HUDEP-2 (cell line): ENCODE data around the gene PHF11.
A peak's percentile ranks its signal among the peaks of the same experiment; 100 is the strongest.
"Not testable (repeated sequence)": the region's sequence is repeated elsewhere in the genome, so short reads cannot be mapped to it uniquely, and the experiment has no call there.

Source experiments
- DNase-seq, 76 experiments: peaks; one replicate each; lab custom pipeline; 2025; ENCODE audit not compliant: unreplicated experiment in 76 of 76; lab: John Stamatoyannopoulos, UW

PHF11 gene

GRCh38 chr13:49543656-49544055 lies 47.9 kb downstream of the PHF11 start:
- DNase-seq, result no peak

GRCh38 chr13:49545661-49546060 lies 49.9 kb downstream of the PHF11 start:
- DNase-seq, result no peak

- DNase-seq, result no peak
Observed at GRCh38 chr13:49546561-49546960, 50.8 kb downstream of the PHF11 start.

GRCh38 chr13:49549289-49549688 lies 53.5 kb downstream of the PHF11 start:
- no peak for DNase-seq

- DNase-seq, result no peak
Observed at GRCh38 chr13:49550942-49551644, 55.3 kb downstream of the PHF11 start.

- no peak for DNase-seq
Observed at GRCh38 chr13:49553888-49554287, 58.1 kb downstream of the PHF11 start.

GRCh38 chr13:49554387-49554786 lies 58.6 kb downstream of the PHF11 start:
- DNase-seq, result no peak

GRCh38 chr13:49559006-49559405 lies 63.3 kb downstream of the PHF11 start:
- no peak for DNase-seq

GRCh38 chr13:49560270-49561061 lies 64.7 kb downstream of the PHF11 start:
- DNase-seq, result no peak

GRCh38 chr13:49561062-49561410 lies 65.3 kb downstream of the PHF11 start:
- no peak for DNase-seq

- no peak for DNase-seq
Observed at GRCh38 chr13:49563516-49563915, 67.8 kb downstream of the PHF11 start.

- DNase-seq, result not testable (repeated sequence)
Observed at GRCh38 chr13:49565461-49565860, 69.7 kb downstream of the PHF11 start.

GRCh38 chr13:49566461-49566860 lies 70.7 kb downstream of the PHF11 start:
- DNase-seq, result no peak

- DNase-seq, result peak in 2 of 76 experiments; percentile 21 to 22
Observed at GRCh38 chr13:49567491-49567890, 71.7 kb downstream of the PHF11 start.

- no peak for DNase-seq
Observed at GRCh38 chr13:49569993-49570689, 74.4 kb downstream of the PHF11 start.

GRCh38 chr13:49571299-49572240 lies 75.8 kb downstream of the PHF11 start:
- no peak for DNase-seq
